Stimulated activated CD4-positive, alpha-beta T cell treated with anti-CD3 and anti-CD28 coated beads, TNF-alpha, amount 100 ng/mL, for 48 hours (primary cell): ENCODE data around the gene RNF4.
"Not testable (repeated sequence)": the region's sequence is repeated elsewhere in the genome, so short reads cannot be mapped to it uniquely, and the experiment has no call there.

Experiments
- DNase-seq, 3 donors: peaks; one replicate each; pipeline ENCODE4 v3.0.0-alpha.2; 2020; ENCODE audit warnings: low read depth in 3 of 3

Gene RNF4

GRCh38 chr4:2486981-2487380, 18.1 kb downstream of the RNF4 start:
- DNase-seq = no peak

- DNase-seq = no peak
These were observed 18.7 kb downstream of the RNF4 start for GRCh38 chr4:2487632-2488031.

DNA sequence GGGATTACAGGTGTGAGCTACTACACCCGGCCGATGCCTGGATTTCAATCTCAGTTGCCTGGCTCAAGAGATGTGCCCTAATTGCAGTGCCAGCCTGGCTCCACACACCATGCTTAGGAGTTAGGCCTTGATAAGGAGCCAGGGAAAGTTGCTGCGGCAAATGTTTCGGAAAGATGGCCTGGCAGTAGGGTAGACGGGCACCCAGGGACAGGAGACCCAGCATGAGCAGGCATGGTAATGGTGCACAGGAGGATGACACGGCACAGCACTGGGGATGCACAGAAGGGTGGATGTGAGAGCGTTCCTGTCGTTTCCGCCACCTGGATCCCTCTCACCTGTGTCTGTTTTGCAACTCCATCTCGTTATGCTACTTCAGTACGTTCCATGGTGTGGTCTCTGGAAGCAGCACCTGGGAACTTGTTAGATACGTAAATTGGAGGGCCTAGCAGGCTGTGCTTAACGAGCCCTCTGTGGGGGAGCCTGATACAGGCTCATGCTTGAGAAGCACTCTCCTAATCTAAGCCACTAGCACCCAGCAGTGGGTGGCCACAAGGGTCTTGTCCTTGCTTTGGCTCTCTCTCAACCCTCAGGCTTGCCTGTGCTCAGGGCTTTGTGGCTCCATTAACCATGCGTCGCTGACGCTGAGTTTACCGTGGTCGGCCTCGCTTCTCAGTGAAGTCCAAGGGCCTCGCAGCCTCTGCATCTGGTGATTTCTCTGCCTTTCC, 20.3 kb downstream of the RNF4 start:
- DNase-seq = no peak

DNA sequence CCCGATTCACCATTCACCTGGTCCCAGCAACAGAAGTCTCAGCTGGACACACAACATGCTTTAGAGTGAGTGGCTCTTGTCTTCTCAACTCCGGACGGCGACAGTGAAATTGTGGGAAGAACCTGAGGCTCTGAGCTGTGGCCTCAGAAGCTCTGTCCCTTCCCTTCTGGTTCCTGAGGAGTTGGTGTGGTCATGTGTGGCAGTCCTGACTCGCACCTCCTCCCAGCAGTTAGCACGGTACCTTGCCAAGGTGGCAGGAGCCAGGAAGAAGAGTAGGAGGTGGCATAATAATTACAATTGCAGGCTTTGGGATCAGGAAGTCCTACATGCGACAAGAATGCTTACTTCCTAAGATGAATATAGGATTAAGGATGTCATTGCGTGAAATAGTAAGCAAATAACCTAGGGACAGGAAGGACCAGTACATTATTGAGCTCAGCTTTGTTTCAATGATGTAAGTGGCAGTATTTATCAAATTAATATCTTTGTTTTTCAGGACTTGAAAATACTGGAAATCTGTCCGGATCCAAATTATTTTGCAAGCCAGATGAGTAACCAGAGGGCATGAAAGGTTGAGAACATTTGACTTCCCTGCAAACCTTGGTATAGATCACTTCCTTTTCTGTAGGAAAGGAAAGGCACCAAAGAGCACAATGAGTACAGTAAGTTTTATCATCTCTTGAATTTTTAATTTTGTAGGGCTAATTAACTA, 21.1 kb downstream of the RNF4 start:
- no peak for DNase-seq

GRCh38 chr4:2492970-2493369, 24.1 kb downstream of the RNF4 start:
- DNase-seq = no peak

GRCh38 chr4:2494992-2495391, 26.1 kb downstream of the RNF4 start:
- no peak for DNase-seq

GRCh38 chr4:2497324-2497723, 28.4 kb downstream of the RNF4 start:
- DNase-seq = no peak

GRCh38 chr4:2497931-2498330, 29.0 kb downstream of the RNF4 start:
- DNase-seq = no peak

GRCh38 chr4:2500547-2500946, 31.6 kb downstream of the RNF4 start:
- DNase-seq = no peak

GRCh38 chr4:2501034-2501594, 32.2 kb downstream of the RNF4 start:
- no peak for DNase-seq

- no peak for DNase-seq
These were observed 34.9 kb downstream of the RNF4 start for GRCh38 chr4:2503809-2504208.

- no peak for DNase-seq
These were observed 38.4 kb downstream of the RNF4 start for GRCh38 chr4:2507259-2507658.

DNA sequence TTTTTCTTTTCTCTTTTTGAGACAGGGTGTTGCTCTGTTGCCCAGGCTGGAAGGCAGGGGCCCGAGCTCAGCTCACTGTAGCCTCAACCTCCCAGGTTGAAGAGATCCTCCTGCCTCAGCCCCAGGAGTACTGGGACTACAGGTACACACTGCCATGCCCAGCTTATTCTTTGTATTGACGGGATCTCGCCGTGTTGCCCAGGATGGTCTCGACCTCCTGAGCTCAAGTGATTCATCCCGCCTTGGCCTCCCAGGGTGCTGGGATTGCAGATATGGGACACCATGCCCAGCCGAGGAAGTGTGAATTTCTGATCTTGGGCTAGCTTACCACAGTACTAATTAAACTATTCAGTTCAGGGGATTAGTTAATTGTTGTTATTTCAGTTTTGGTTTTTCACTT, 38.9 kb downstream of the RNF4 start:
- no peak for DNase-seq

DNA sequence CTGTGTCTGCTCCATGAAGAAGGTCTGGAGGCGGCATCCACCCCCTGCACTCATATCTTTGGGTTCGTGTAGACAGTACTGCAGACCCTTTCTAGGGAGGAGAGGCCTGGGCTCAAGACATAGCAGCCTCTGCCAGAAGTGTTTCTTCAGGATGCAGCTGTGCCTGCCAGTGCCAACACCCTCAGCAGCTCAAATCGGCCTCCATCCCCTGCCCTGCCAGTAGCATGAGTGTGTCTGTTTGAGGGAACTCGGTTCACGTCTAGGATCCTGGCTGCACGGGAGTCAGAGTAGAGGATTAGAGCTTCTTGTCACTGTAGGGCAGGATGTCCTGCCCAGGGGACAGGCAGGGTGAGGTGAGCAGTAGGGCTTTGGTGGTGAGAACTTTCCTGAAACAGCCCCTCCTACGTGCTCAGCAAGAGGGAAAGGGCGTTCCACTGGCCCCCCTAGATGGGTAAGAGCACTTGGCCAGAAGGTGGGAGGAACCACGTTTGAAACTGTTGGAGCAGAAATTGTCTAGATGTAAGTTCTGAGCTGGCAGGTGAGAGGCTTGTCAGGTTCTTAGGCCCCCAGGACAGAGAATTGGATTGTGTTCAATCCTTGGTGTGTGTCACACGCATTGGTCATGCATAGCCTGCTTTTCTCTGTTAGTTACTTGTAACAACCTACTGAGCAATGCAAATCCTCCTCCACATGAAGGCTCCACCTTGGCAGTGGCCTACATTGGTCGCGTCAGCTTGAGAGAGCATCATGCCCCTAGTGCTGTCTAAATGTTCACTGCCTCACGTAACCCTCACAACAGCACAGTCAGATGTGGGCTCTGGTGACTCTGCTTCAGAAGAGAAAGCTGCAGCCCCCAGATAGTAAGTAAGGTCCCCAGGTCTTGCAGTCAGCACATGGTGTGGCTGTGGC, 41.7 kb downstream of the RNF4 start:
- no peak for DNase-seq

- no peak for DNase-seq
These were observed 42.8 kb downstream of the RNF4 start for GRCh38 chr4:2511645-2512131.

- DNase-seq = no peak
These were observed 43.7 kb downstream of the RNF4 start for GRCh38 chr4:2512396-2513135.

GRCh38 chr4:2514193-2514592, 45.3 kb downstream of the RNF4 start:
- DNase-seq = not testable (repeated sequence)

GRCh38 chr4:2514944-2515343, 46.0 kb downstream of the RNF4 start:
- DNase-seq = not testable (repeated sequence)

DNA sequence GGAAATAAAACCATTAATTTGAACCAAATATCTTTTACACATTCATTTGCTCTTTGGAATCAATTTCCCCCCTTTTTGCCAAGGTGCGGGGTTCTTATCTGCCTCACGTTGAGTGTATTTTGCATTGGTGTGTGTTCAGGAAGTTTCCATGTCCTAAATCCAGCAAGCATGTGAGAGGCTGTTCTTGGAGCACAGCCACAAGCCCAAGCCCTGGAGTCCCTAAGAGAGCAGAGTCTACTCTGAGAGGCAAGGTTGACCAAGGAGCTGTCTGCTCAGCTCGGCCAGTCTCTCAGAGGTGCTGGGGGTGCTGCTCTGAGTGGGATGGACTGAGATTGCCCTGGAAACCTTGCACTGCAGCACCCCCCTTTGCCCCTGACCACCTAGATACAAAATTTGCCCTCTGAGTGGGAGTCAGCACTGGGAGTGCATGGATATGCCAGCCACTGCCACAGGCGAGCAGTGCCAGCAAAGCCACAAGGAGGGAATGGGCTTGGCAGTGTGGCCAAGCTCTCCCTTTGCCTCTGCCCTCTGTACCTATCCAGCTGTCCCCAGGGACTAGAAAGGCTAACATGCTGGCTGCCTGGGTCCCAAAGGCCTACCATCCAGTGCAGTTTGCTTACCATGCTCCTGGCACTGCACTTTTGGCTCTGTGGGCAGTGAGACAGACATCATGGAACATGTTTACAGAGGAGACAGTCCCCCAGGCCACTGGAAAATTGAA, 47.1 kb downstream of the RNF4 start:
- no peak for DNase-seq

DNA sequence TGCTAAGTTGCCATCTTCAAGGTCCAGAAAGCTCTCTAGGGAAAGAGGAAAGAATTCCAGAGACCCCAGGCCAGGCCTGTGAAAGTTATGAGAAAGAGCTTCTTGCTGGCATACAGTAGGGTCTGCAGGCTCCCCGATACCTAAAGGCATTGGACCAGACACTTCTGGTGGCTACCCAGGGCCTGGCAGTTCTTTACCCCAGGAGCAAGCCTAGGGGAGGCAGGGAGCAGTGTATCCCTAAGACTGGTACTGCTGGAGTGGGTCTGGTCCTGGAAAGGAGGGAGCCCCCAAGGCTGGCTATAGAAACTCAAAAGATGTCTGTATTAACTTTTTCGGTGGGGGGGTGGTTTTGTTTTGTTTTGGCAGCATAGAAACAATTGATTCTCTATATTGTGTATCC, 47.7 kb downstream of the RNF4 start:
- no peak for DNase-seq

DNA sequence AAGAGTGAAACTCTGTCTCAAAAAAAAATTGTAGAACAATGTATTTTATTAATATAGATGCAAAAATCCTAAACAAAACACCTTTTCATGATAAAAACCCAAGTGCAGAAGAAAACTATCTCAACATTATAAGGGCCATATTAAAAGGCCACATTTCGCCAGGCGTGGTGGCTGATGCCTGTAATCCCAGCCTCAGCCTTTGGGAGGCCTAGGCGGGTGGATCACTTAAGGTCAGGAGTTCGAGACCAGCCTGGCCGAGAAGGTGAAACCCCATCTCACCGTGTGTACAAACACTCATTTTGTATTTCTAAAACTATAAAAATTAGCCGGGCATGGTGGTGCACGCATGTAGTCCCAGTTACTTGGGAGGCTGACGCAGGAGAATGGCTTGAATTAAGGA, 57.7 kb downstream of the RNF4 start:
- no peak for DNase-seq
